HL-60 (cell line): ENCODE results near the gene GBP7.

Source experiments
- DNase-seq, 2 experiments: peaks; one replicate each; pipeline ENCODE4 v3.0.0-alpha.2; 2010 to 2020; ENCODE audit warnings: low read depth in 1 of 2, low spot score in 1 of 2
- H3K27ac ChIP-seq: fragments of 250-450 bp; sonication (Bioruptor Pico); replicated peaks from 2 replicates; pipeline ENCODE4 v1.5.1; 2020; ENCODE audit warnings: mild to moderate bottlenecking, moderate library complexity
- H3K27me3 ChIP-seq: fragments of 250-450 bp; sonication (Bioruptor Pico); 2 replicates; pipeline ENCODE4 v1.5.1; 2021; ENCODE audit warnings: mild to moderate bottlenecking, moderate library complexity; ENCODE audit not compliant: insufficient read depth, poor library complexity, severe bottlenecking
- H3K4me3 ChIP-seq: replicated peaks from 2 replicates; pipeline ENCODE4 v1.5.1; 2011; ENCODE audit warnings: mild to moderate bottlenecking, control low read depth, low read length; ENCODE audit not compliant: insufficient read depth
- CTCF ChIP-seq: IDR thresholded peaks from one replicate; pipeline ENCODE4 v1.5.1; 2011; ENCODE audit warnings: low read length, control low read depth, inconsistent platforms; ENCODE audit not compliant: insufficient read depth
- GABPA ChIP-seq: IDR thresholded peaks from 2 replicates; pipeline ENCODE4 v1.6.1; 2012; ENCODE audit warnings: low read depth
- POLR2AphosphoS5 ChIP-seq: IDR thresholded peaks from 2 replicates; pipeline ENCODE4 v1.6.1; 2012; ENCODE audit warnings: low read depth
- REST ChIP-seq: IDR thresholded peaks from 2 replicates; pipeline ENCODE4 v1.6.1; 2012; ENCODE audit warnings: low read depth; ENCODE audit not compliant: insufficient replicate concordance
- SPI1 ChIP-seq: IDR thresholded peaks from 2 replicates; pipeline ENCODE4 v1.6.1; 2012; ENCODE audit warnings: low read depth, mild to moderate bottlenecking, borderline replicate concordance

Gene GBP7

GRCh38 chr1:89170170-89171066, 5.4 kb downstream of the GBP7 start:
- H3K27me3 ChIP-seq, result peaks cover 3% of the 10 kb centered on the region
- TF ChIP-seq REST (no peak), SPI1 (no peak), CTCF (no peak), GABPA (no peak), POLR2AphosphoS5 (no peak)
- DNase-seq, result peak in 1 of 2 experiments; percentile 36
- H3K4me3 ChIP-seq, result no peak overlapping the region
- H3K27ac ChIP-seq, result no peak overlapping the region

- no peak for DNase-seq
- peaks cover 3% of the 10 kb centered on the region for H3K27me3 ChIP-seq
- TF ChIP-seq REST, result no peak
- TF ChIP-seq POLR2AphosphoS5, result no peak
- TF ChIP-seq GABPA, result no peak
- TF ChIP-seq SPI1, result no peak
- TF ChIP-seq CTCF, result no peak
- no peak overlapping the region for H3K4me3 ChIP-seq
- no peak overlapping the region for H3K27ac ChIP-seq
Measured at GRCh38 chr1:89169166-89169565, 6.6 kb downstream of the GBP7 start.

- H3K4me3 ChIP-seq, result no peak overlapping the region
- no peak for TF ChIP-seq REST
- no peak for TF ChIP-seq POLR2AphosphoS5
- TF ChIP-seq SPI1, result no peak
- no peak for TF ChIP-seq GABPA
- TF ChIP-seq CTCF, result no peak
- peaks cover 3% of the 10 kb centered on the region for H3K27me3 ChIP-seq
- no peak for DNase-seq
- no peak overlapping the region for H3K27ac ChIP-seq
Measured at GRCh38 chr1:89167590-89168230, 8.1 kb downstream of the GBP7 start.
